Neural cell (in vitro differentiated cells): ENCODE measurements around the gene ITGAL. TPM values are rescaled to one million over a fixed set of nuclear protein-coding genes. Genes with fewer than 3 reads are reported as not detected.
"Not testable (repeated sequence)": the region's sequence is repeated elsewhere in the genome, so short reads cannot be mapped to it uniquely, and the experiment has no call there.

ENCODE experiments used
- H2AFZ ChIP-seq: fragments of 200-600, 300-800 bp; sonication (generic), shearing (Covaris generic); 2 replicates; pipeline ENCODE4 v1.6.0; 2014; ENCODE audit warnings: low read depth, mild to moderate bottlenecking, antibody characterized with exemption, low read length, moderate library complexity
- H3F3A ChIP-seq: fragments of 200-600 bp; shearing (Covaris generic); 2 replicates; pipeline ENCODE4 v1.6.1; 2016; ENCODE audit warnings: mild to moderate bottlenecking, moderate library complexity, mixed read lengths, antibody characterized with exemption, low read length; ENCODE audit not compliant: insufficient read depth, poor library complexity, severe bottlenecking
- H3K27ac ChIP-seq: fragments of 200-600, 300-800 bp; sonication (generic), shearing (Covaris generic); 2 replicates; pipeline ENCODE4 v1.5.1; 2014; ENCODE audit warnings: mild to moderate bottlenecking, low read length, moderate library complexity
- H3K27me3 ChIP-seq: fragments of 300-800, 200-600 bp; sonication (generic), shearing (Covaris generic); 2 replicates; pipeline ENCODE4 v1.6.0; 2014; ENCODE audit warnings: mild to moderate bottlenecking, low read depth, low read length, moderate library complexity; ENCODE audit not compliant: insufficient read depth
- H3K36me3 ChIP-seq: fragments of 300-800, 200-600 bp; sonication (generic), shearing (Covaris generic); 2 replicates; pipeline ENCODE4 v1.5.1; 2014; ENCODE audit warnings: mild to moderate bottlenecking, antibody characterized with exemption, low read length, moderate library complexity; ENCODE audit not compliant: insufficient read depth
- H3K4me2 ChIP-seq: fragments of 300-800, 200-600 bp; sonication (generic), shearing (Covaris generic); 2 replicates; pipeline ENCODE4 v1.6.0; 2014; ENCODE audit warnings: mild to moderate bottlenecking, low read length
- H3K4me3 ChIP-seq: fragments of 300-800, 200-600 bp; sonication (generic), shearing (Covaris generic); 2 replicates; pipeline ENCODE4 v1.5.1; 2014; ENCODE audit warnings: mild to moderate bottlenecking, low read length, moderate library complexity
- H3K79me2 ChIP-seq: fragments of 200-600 bp; shearing (Covaris generic); replicated peaks from 2 replicates; pipeline ENCODE4 v1.6.0; 2014; ENCODE audit warnings: mild to moderate bottlenecking, low read length, moderate library complexity; ENCODE audit not compliant: insufficient read depth
- H3K9ac ChIP-seq: fragments of 300-800, 200-600 bp; sonication (generic), shearing (Covaris generic); 2 replicates; pipeline ENCODE4 v1.6.1; 2016; ENCODE audit warnings: mild to moderate bottlenecking, low read length, mixed read lengths
- H3K9me2 ChIP-seq: fragments of 200-600 bp; shearing (Covaris generic); 2 replicates; pipeline ENCODE4 v1.6.1; 2016; ENCODE audit warnings: mild to moderate bottlenecking, low read length, mixed read lengths; ENCODE audit not compliant: insufficient read depth
- H3K9me3 ChIP-seq: fragments of 200-600, 300-800 bp; sonication (generic), shearing (Covaris generic); 2 replicates; pipeline ENCODE4 v1.6.1; 2016; ENCODE audit warnings: mild to moderate bottlenecking, mixed run types, low read length, moderate library complexity, mixed read lengths
- H4K20me1 ChIP-seq: fragments of 200-600 bp; shearing (Covaris generic); 2 replicates; pipeline ENCODE4 v1.6.1; 2016; ENCODE audit warnings: mild to moderate bottlenecking, mixed run types; ENCODE audit not compliant: insufficient read depth
- EP300 ChIP-seq: fragments of 450-650 bp; conservative IDR thresholded peaks from 2 replicates; pipeline ENCODE4 v1.6.1; 2014; ENCODE audit warnings: antibody characterized with exemption, mild to moderate bottlenecking, moderate library complexity; ENCODE audit not compliant: poor library complexity, severe bottlenecking
- EZH2 ChIP-seq: fragments of 200-600, 300-800 bp; shearing (Covaris generic), sonication (generic); IDR thresholded peaks from 2 replicates; pipeline ENCODE4 v1.6.1; 2014; ENCODE audit warnings: antibody characterized with exemption, low read length, borderline replicate concordance, mild to moderate bottlenecking; ENCODE audit not compliant: insufficient read depth, poor library complexity, severe bottlenecking
- MXI1 ChIP-seq: fragments of 450-650 bp; conservative IDR thresholded peaks from 2 replicates; pipeline ENCODE4 v1.6.1; 2014; ENCODE audit warnings: antibody characterized with exemption, mild to moderate bottlenecking; ENCODE audit not compliant: poor library complexity, severe bottlenecking
- POLR2AphosphoS5 ChIP-seq: IDR thresholded peaks from 2 replicates; pipeline ENCODE4 v1.6.1; 2012
- RAD21 ChIP-seq: fragments of 450-650 bp; conservative IDR thresholded peaks from 2 replicates; pipeline ENCODE4 v1.6.1; 2014; ENCODE audit warnings: antibody characterized with exemption, mild to moderate bottlenecking, moderate library complexity
- REST ChIP-seq: IDR thresholded peaks from 2 replicates; pipeline ENCODE4 v1.6.1; 2012; ENCODE audit warnings: borderline replicate concordance
- SMC3 ChIP-seq: fragments of 450-650 bp; conservative IDR thresholded peaks from 2 replicates; pipeline ENCODE4 v1.6.1; 2014; ENCODE audit warnings: antibody characterized with exemption, mild to moderate bottlenecking, moderate library complexity; ENCODE audit not compliant: poor library complexity
- TAF1 ChIP-seq: IDR thresholded peaks from 2 replicates; pipeline ENCODE4 v1.6.1; 2012; ENCODE audit warnings: low read depth
- polyA plus RNA-seq: library from polyadenylated mRNA; depleted of rRNA; stranded (reverse); fragments of >200 nt; gene quantifications from 2 replicates; pipeline ENCODE4 v1.2.3, GENCODE V29; 2014
- TF ChIP-seq, protein P1 (sequence below): fragments of 450-650 bp; IDR thresholded peaks from 2 replicates; pipeline ENCODE4 v1.5.1; 2014; ENCODE audit warnings: antibody characterized with exemption, mild to moderate bottlenecking, moderate library complexity; ENCODE audit not compliant: poor library complexity, severe bottlenecking

ITGAL gene
- polyA plus RNA-seq, 1 donor from 2014 or later, result not detected

GRCh38 chr16:30474684-30475083, 2.1 kb downstream of the ITGAL start:
- Histone ChIP-seq H3K27ac (no peak overlapping the region), H4K20me1 (no peaks in the 10 kb centered on the region), H3K9me3 (no peaks in the 10 kb centered on the region), H3K4me3 (no peak overlapping the region), H2AFZ (no peak overlapping the region), H3K9ac (no peak overlapping the region), H3K4me2 (no peak overlapping the region), H3K79me2 (no peaks in the 10 kb centered on the region), H3K27me3 (no peaks in the 10 kb centered on the region), H3K36me3 (no peaks in the 10 kb centered on the region), H3K9me2 (no peaks in the 10 kb centered on the region), H3F3A (no peaks in the 10 kb centered on the region)
- TF ChIP-seq RAD21, result no peak
- no peak for TF ChIP-seq MXI1
- TF ChIP-seq EZH2, result no peak
- no peak for TF ChIP-seq EP300
- TF ChIP-seq POLR2AphosphoS5, result no peak
- TF ChIP-seq REST, result no peak
- TF ChIP-seq TAF1, result no peak
- TF ChIP-seq, protein P1, sequence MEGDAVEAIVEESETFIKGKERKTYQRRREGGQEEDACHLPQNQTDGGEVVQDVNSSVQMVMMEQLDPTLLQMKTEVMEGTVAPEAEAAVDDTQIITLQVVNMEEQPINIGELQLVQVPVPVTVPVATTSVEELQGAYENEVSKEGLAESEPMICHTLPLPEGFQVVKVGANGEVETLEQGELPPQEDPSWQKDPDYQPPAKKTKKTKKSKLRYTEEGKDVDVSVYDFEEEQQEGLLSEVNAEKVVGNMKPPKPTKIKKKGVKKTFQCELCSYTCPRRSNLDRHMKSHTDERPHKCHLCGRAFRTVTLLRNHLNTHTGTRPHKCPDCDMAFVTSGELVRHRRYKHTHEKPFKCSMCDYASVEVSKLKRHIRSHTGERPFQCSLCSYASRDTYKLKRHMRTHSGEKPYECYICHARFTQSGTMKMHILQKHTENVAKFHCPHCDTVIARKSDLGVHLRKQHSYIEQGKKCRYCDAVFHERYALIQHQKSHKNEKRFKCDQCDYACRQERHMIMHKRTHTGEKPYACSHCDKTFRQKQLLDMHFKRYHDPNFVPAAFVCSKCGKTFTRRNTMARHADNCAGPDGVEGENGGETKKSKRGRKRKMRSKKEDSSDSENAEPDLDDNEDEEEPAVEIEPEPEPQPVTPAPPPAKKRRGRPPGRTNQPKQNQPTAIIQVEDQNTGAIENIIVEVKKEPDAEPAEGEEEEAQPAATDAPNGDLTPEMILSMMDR, result no peak
- no peak for TF ChIP-seq SMC3

GRCh38 chr16:30476991-30477390, 4.4 kb downstream of the ITGAL start:
- Histone ChIP-seq H3K4me2 (no peak overlapping the region), H2AFZ (no peak overlapping the region), H3K27me3 (no peaks in the 10 kb centered on the region), H3K9ac (no peak overlapping the region), H3K9me2 (no peaks in the 10 kb centered on the region), H3K4me3 (no peak overlapping the region), H3K27ac (no peak overlapping the region), H3K79me2 (no peaks in the 10 kb centered on the region), H3F3A (no peaks in the 10 kb centered on the region), H4K20me1 (no peaks in the 10 kb centered on the region), H3K9me3 (no peaks in the 10 kb centered on the region), H3K36me3 (no peaks in the 10 kb centered on the region)
- no peak for TF ChIP-seq SMC3
- no peak for TF ChIP-seq REST
- TF ChIP-seq TAF1, result no peak
- TF ChIP-seq, protein P1, result no peak
- TF ChIP-seq POLR2AphosphoS5, result no peak
- no peak for TF ChIP-seq RAD21
- no peak for TF ChIP-seq EZH2
- no peak for TF ChIP-seq MXI1
- TF ChIP-seq EP300, result no peak

DNA sequence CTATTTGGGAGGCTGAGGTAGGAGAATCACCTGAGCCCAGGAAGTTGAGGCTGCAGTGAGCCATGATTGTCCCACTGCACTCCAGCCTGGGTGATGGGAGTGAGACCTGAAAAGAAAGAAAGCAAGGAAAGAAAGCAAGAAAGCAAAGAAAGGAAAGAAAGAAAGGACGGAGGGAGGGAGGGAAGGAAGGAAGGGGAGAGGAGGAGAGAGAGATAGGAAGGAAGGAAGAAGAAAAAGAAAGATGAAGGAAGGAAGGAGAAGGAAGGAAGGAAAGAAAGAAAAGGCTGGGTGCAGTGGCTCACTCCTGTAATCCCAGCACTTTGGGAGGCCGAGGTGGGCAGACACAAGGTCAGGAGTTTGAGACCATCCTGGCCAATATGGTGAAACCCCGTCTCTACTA, 5.2 kb downstream of the ITGAL start:
- not testable (repeated sequence) for H3K27me3 ChIP-seq, H4K20me1 ChIP-seq, H3K4me3 ChIP-seq, H3F3A ChIP-seq, H3K9me3 ChIP-seq, H3K9me2 ChIP-seq, H3K4me2 ChIP-seq, H2AFZ ChIP-seq, H3K79me2 ChIP-seq, H3K9ac ChIP-seq, H3K27ac ChIP-seq, H3K36me3 ChIP-seq
